ENCODE results near the gene CAMTA1.

CAMTA1 gene

DNA sequence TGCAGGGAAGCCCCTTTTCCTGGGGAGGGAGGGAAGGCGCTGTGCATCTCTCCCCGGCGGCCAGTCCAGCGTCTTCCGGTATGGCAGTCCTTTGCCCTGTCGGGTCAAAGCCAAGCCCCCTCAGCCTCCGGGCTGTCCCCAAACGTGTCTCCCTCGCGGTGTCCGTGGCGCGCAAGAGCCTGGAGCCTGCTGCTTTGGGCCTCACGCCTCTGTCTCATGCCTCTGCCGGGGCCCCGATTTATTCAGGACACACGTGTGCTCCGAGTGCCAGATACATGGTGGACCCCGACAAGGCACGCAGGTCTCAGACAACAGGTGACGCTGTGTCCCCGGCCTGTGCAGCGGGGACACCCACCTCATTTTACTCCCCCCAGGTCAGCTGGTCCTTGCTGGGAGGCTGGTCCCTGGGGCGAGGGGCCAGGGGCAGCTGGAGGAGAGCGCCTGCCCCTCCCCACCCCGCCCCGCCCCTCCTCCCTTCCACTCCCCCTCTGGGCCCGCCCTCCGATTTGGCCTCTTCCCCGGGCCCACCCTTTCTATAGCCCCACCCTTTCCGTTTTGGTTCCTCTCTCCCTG lies 176.7 kb downstream of the CAMTA1 start:
- no peak for DNase-seq

- no peak for DNase-seq
Observed at GRCh38 chr1:6962478-6962995, 177.3 kb downstream of the CAMTA1 start.

- DNase-seq, result no peak
Observed at GRCh38 chr1:6962996-6963911, 178.0 kb downstream of the CAMTA1 start.

- no peak for DNase-seq
Observed at GRCh38 chr1:6963912-6964307, 178.7 kb downstream of the CAMTA1 start.

- no peak for DNase-seq
Observed at GRCh38 chr1:6965083-6965934, 180.1 kb downstream of the CAMTA1 start.

DNA sequence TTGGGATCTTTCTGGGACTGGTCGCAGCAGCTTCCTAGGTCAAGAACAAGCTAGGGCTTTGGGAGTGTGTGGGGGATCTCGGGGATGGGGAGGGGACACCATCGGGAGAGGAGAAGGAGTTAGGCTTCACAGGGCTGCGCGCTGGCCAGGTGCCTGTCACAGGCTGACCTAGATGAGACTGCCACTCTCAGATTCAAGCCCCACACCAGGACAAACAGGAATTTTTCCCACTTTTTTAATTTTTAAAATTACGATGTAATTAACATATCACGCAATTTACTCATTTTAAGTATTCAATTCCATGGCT lies 180.6 kb downstream of the CAMTA1 start:
- DNase-seq, result no peak

- DNase-seq, result no peak
Observed at GRCh38 chr1:6966326-6966725, 181.1 kb downstream of the CAMTA1 start.

- no peak for DNase-seq
Observed at GRCh38 chr1:6967431-6968111, 182.3 kb downstream of the CAMTA1 start.

DNA sequence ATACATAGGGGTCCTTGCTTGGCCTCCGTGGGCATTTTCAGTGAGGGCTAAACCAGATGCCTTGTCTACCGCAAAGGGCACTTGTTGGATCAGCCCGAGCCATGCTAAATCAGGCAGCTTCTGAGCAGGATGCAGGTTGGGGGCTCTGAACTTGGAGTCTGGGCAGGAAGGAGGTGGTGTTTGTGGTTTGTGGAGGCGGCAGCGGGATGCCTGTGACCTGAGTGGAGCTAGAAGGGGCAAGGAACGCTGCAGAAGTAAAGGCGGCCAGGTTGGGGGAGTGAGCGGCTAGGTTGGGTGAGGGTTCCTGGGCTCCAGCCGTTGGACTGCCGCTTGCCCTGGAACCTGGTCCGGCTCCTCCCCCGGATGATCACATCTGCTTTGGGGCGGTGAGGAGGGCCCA lies 183.9 kb downstream of the CAMTA1 start:
- DNase-seq, result no peak

DNA sequence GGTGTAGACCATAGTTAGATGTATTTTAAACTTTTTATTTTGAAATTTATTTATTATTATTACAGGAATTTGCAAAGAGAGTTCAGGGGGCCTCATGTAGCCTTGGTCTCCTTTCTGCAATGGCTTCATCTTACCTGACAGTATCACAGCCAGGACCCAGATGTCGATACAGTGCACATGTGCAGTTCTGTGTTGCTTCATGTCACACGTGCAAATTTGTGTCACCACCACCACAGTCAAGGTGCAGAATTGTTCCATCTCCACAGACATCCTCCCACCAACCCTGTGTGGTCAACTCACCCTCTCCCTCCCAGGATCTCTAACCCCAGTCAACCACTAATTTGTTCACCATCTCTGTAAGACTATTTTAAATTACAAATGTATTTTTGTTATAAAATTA lies 184.5 kb downstream of the CAMTA1 start:
- no peak for DNase-seq

DNA sequence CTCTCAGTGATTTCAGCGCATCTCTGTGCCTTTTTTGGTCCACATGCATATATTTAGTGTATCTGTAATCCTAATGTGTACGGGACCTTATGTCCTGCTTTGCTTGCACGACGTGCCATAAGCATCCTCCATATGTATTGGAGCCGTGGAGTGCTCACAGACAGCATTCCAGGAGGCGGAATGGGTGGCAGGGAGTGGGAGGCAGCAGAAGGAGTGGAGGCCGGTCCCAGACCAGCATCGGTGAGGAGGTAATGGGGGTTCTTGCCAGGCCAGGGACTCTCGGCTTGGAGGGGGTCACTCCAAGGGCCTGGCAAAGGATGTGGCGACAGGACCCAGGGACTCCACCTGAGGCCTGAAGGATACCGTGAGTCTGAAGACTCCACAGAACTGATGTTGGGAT lies 185.0 kb downstream of the CAMTA1 start:
- DNase-seq, result no peak

DNA sequence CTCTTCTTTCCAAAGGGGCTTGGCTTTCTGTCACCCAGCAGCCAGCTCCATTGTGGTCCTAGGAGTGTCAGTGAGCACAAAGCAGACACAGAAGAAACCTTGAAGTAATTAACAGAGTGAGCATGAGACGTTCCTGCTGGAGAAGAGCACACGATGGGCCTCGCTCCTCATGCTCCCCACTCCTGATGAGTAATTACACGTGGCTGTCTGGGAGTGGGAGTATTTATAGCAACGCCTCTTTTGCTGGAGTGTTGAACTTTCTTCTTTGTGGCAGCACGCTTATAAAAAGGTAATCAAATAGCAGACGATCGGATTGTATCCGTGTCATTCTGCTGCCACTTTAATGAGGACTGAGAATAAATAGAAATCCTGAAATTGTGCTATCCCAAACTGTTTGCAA lies 185.8 kb downstream of the CAMTA1 start:
- no peak for DNase-seq

- DNase-seq, result no peak
Observed at GRCh38 chr1:6971699-6972098, 186.4 kb downstream of the CAMTA1 start.

DNA sequence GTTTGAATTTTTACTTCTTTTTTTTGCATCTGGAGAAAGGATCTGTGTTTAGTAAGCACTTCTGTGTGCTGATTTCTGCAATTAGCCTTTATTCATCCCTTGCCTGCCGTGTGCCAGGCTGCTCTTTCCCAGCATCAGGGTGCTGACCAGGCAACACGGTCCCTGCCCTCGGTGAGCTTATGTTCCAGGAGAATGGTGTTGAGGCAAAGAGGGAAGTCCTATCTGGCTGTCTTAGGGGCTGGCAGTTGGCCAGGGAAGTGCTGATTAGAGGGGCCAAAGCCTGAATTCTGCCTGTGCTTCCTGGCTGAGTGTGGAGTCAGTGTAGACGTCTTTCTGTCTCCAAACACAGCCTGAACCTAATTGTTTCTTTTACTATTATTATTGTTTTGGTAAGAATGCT lies 187.1 kb downstream of the CAMTA1 start:
- DNase-seq, result no peak

- no peak for DNase-seq
Observed at GRCh38 chr1:6975331-6976043, 190.2 kb downstream of the CAMTA1 start.

GRCh38 chr1:6976044-6976375 lies 190.8 kb downstream of the CAMTA1 start:
- DNase-seq, result no peak

GRCh38 chr1:6979003-6979613 lies 193.9 kb downstream of the CAMTA1 start:
- no peak for DNase-seq

DNA sequence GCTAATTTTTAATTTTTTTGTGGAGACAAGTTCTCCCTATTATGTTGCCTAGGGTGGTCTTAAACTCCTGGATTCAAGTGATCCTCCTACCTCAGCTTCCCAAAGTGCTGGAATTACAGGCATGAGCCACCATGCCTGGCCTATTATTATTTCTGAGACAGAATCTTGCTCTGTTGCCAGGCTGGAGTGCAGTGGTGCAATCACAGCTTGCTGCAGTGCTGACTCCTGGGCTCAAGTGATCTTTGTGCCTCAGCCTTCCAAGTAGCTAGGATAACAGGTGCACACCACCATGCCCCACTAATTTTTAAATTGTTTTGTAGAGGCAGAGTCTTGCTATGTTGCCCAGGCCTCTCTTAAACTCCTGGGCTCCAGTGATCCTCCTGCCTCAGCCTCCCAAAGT lies 196.3 kb downstream of the CAMTA1 start:
- DNase-seq, result no peak

- no peak for DNase-seq
Observed at GRCh38 chr1:6982443-6982842, 197.2 kb downstream of the CAMTA1 start.

DNA sequence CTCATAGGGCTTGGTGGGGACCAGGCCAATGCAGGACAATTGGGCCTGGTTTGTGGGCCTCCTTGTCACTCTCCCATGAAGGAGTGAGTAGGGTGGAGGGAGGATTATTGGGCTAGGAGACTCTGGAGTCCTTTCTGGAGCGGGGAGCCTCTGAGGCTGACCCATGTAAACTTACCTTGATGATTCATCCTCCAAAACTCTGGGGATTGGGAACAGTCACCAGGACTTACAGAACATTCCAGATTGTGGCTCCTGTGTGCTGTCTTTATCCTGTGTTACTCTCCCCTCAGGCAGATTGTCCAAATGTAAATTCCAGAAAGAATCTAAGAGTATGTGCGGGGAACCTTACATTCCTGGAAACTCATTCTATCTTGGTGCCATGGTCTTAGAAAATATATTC lies 197.6 kb downstream of the CAMTA1 start:
- DNase-seq, result no peak

DNA sequence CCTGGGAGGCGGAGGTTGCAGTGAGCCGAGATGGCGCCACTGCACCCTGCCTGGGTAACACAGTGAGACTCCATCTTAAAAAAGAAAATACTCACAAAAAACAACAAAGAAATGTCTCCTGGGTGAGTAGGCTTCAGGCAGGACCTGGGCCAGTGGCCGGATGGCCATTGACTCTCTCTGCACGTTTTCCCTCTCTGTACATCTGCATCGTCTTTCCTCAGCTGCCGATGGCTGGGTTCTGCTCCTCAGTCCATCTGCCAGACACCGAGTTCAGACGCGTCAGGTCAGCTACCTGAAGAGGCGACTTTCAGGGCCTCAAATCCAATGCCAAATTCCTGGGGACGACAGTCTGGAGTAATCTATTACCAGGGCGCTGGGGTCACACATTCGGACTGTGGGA lies 199.3 kb downstream of the CAMTA1 start:
- no peak for DNase-seq

DNA sequence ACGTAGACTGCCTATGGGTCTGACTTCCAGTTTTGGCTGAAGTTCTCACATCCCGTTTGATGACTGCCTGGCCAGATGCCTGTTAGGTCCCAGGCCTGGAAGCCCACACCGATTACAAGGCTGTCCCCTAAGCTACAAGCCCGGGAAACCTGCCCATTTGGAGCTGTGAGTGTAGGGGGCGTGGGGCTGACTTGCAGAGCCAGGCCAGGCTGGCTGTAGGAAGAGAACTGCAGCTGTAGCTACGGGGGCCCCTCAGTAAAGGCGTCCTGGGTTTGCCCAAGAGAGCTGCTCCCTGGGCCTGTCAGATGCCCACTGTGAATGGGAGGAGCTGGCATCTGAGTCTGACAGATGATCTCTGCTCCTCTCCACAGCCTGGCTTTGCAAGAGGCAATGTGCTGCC lies 199.7 kb downstream of the CAMTA1 start:
- DNase-seq, result no peak
